LNCAP (cell line): ENCODE data around the gene LRIG1.

Source experiments
- TF ChIP-seq, protein P1 (sequence below): fragments of 450-650 bp; IDR thresholded peaks from 2 replicates; pipeline ENCODE4 v1.5.1; 2017; ENCODE audit warnings: mild to moderate bottlenecking

Gene LRIG1, protein sequence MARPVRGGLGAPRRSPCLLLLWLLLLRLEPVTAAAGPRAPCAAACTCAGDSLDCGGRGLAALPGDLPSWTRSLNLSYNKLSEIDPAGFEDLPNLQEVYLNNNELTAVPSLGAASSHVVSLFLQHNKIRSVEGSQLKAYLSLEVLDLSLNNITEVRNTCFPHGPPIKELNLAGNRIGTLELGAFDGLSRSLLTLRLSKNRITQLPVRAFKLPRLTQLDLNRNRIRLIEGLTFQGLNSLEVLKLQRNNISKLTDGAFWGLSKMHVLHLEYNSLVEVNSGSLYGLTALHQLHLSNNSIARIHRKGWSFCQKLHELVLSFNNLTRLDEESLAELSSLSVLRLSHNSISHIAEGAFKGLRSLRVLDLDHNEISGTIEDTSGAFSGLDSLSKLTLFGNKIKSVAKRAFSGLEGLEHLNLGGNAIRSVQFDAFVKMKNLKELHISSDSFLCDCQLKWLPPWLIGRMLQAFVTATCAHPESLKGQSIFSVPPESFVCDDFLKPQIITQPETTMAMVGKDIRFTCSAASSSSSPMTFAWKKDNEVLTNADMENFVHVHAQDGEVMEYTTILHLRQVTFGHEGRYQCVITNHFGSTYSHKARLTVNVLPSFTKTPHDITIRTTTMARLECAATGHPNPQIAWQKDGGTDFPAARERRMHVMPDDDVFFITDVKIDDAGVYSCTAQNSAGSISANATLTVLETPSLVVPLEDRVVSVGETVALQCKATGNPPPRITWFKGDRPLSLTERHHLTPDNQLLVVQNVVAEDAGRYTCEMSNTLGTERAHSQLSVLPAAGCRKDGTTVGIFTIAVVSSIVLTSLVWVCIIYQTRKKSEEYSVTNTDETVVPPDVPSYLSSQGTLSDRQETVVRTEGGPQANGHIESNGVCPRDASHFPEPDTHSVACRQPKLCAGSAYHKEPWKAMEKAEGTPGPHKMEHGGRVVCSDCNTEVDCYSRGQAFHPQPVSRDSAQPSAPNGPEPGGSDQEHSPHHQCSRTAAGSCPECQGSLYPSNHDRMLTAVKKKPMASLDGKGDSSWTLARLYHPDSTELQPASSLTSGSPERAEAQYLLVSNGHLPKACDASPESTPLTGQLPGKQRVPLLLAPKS

GRCh38 chr3:66500576-66501482 is at the start of gene LRIG1:
TSS of gene LRIG1 (minus strand) at chr3:66501022. CDS start at chr3:66500407, 615 bp downstream.
- TF ChIP-seq, protein P1, sequence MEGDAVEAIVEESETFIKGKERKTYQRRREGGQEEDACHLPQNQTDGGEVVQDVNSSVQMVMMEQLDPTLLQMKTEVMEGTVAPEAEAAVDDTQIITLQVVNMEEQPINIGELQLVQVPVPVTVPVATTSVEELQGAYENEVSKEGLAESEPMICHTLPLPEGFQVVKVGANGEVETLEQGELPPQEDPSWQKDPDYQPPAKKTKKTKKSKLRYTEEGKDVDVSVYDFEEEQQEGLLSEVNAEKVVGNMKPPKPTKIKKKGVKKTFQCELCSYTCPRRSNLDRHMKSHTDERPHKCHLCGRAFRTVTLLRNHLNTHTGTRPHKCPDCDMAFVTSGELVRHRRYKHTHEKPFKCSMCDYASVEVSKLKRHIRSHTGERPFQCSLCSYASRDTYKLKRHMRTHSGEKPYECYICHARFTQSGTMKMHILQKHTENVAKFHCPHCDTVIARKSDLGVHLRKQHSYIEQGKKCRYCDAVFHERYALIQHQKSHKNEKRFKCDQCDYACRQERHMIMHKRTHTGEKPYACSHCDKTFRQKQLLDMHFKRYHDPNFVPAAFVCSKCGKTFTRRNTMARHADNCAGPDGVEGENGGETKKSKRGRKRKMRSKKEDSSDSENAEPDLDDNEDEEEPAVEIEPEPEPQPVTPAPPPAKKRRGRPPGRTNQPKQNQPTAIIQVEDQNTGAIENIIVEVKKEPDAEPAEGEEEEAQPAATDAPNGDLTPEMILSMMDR: no peak

DNA sequence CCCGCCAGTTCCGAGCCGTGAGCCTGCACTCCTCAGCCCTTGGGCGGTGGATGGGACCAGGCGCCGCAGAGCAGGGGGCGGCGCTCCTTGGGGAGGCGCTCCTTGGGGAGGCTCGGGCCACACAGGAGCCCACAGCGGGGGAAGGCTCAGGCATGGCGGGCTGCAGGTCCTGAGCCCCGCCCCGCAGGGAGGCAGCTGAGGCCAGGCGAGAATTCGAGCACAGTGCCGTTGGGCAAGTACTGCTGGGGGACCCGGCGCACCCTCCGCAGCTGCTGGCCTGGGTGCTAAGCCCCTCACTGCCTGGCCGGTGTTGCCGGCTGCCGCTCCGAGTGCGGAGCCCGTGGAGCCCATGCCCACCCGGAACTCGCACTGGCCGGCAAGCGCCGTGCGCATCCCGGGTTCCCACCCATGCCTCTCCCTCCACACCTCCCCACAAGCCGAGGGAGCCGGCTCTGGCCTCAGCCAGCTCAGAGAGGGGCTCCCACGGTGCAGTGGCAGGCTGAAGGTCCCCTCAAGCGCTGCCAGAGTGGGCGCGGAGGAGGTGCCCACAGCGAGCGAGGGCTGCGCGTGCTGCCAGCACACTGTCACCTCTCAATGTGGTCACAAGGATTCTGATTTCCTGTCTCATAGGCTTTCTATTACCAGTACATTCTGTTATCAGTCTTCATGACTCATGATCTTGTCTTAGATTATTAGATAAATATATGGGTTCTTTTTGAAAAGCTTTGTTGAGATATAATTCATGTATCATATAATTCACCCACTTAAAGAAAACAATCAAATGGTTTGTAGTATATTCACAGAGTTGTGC is 44.0 kb upstream of the LRIG1 start:
- TF ChIP-seq, protein P1: no peak

DNA sequence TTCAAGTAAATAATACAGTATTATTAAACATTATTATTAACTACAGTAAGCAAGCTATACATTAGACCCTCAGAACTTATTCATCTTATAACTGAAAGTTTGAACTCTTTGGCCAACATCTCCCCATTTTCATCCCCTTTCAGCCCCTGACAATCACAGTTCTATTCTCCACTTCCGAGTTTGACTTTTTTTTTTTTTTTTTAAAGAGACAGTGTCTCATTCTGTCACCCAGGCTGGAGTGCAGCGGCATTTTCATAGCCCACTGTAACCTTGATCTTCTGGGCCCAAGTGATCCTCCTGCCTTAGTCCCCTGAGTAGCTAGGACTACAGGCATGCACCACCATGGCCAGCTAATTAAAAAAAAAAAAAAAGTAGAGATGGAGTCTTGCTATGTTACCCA is 41.3 kb upstream of the LRIG1 start:
- TF ChIP-seq, protein P1: no peak

DNA sequence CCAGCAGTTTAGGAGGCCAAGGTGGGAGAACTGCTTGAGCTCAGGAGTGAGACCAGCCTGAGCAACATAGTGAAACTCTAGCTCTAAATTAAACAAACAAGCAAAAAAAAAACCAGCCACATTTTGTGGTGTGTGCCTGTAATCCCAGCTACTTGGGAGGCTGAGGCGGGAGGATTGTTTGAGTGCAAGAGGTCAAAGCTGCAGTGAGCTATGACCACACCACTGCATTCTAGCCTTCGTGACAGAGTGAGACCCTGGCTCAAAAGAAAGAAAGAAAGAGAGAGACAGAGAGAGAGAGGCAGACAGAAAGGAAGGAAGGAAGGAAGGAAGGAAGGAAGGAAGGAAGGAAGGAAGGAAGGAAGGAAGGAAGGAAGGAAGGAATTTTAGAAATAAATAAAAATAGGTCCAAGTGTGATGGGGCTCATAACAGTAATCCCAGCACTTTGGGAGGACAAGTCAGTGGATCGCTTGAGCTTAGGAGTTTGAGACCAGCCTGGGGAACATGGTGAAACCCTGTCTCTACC is 38.7 kb upstream of the LRIG1 start:
- TF ChIP-seq, protein P1: no peak

DNA sequence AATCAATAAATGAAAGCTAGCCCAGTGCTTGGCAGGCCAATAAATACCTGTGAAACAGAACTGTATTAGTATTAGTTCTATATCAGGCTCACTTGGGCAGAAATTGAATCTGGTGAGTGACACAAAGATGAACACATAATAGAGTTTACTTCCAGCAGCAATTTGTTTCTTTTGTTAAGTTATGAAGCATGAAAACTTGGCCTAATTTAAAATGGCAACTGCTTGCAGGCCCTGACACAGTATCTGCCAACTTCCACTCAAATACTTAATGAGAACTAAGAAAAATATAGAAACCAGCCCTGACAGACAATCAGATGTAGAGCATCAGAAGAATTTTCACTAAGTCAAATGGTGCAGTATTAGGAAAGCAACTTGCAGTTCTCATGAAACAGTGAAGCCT is 37.6 kb upstream of the LRIG1 start:
- TF ChIP-seq, protein P1: no peak

- TF ChIP-seq, protein P1: no peak
Measured at GRCh38 chr3:66537735-66538134, 36.9 kb upstream of the LRIG1 start.
